Measurements from ENCODE around the gene HOXA3.

Gene HOXA3

DNA sequence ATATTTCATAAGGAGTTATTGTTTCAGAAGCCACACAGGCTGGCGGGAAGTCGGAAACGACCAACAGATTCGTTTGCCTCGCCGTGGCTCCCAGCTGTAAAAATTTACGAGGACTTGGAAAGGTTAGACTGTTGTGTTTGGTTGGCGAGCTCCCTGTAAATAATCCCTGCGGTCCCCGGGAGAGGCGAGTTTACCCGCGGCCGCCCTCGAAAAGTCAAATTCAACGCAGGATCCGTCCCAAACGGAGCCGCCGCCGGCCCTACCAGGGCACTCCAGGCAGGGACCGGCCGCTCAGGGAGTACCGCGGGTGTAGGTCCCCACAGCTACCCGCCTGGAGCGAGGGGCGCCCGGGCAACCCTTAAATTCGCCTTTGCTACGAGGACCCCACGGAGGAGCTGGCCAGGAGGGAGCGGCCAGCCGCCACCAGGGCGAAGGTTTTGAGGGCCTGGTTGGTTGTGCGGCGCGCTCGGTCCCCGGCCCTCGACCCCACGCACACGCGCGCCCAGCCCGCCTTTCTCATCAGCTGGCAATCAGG is 13.7 kb upstream of the HOXA3 start:
- no peak for DNase-seq (ENCODE audit: low read depth in 2 of 2)

DNA sequence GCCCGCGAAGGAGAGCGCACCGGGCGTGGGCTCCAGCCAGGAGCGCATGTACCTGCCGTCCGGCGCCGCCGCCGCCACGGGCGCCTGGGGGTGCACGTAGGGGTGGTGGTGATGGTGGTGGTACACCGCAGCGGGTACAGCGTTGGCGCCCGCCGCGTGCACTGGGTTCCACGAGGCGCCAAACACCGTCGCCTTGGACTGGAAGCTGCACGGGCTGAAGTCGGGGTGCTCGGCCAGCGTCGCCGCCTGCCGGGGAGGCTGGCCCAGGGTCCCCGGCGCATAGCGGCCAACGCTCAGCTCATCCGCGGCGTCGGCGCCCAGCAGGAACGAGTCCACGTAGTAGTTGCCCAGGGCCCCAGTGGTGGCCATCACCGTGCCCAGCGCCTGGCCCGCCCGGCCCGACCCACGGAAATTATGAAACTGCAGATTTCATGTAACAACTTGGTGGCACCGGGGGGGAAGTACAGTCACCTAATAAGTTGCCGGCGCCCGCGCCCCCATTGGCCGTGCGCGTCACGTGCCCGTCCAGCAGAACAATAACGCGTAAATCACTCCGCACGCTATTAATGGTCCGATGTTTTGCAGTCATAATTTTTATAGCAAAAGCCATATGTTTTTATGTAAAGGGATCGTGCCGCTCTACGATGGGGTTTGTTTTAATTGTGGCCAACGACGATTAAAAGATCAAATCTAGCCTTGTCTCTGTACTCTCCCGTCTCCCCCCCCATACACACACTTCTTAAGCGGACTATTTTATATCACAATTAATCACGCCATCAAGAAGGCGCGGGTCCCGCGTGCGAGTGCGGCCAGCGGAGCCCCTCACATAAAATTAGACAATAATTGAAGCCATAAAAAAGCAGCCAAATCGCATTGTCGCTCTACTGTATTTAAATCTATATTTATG is 13.0 kb upstream of the HOXA3 start, which contains the start of gene HOXA9:
HOXA9 (minus strand) TSS at position 449 of the 907 bp plus-strand sequence; CDS start at position 369, 80 bp downstream.
- no peak for DNase-seq (ENCODE audit: low read depth in 2 of 2)

GRCh38 chr7:27164367-27165088 is 12.1 kb upstream of the HOXA3 start:
- DNase-seq (ENCODE audit: low read depth in 2 of 2): no peak

DNA sequence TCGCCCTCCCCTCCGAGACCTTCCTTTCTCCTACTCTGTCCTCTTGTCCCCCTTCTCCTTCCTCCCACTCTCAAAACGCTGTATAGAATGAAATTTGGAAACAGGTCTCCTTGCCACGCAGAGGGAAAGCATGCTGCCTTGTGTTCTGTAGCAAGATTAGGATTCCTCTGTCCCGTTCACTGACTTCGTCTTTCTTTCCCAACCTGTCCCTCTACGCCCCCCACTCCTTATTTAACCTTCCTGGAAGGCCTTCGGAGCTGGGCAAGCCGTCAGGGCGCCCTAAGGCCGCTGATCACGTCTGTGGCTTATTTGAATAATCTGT is 11.6 kb upstream of the HOXA3 start:
- no peak for DNase-seq (ENCODE audit: low read depth in 2 of 2)

GRCh38 chr7:27163288-27164044 is 11.1 kb upstream of the HOXA3 start:
- DNase-seq (ENCODE audit: low read depth in 2 of 2): no peak

DNA sequence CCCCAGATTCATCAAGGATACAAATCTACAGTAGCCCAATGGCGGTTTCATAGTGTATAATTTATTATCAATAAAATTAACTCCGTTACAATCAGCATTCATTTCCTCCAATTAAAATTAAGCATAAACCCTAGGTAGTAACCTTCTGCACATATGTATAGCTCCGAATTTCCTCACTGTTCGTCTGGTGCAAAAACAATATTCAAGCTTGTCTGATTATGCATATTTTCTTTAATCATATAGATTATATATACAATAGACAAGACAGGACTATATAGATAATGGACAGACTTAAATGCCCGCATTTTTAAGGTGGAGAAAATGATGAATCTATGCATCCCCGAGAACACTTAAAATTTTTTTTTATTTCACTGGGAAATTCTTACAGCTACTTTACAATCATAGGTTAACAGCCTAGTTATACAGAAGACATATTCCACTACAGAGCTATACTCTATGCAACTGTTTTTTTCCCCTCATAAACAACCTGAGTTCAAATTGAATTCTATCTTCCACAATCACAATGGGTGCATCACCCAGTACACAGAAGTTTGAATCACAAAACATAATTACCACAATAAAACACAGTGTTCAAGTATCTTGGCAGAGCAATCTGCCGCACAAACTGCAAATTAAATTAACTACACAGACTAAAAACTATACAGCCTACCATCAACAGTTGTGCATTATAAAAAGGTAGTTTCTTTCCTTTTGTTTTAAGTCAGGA is 10.3 kb upstream of the HOXA3 start:
- DNase-seq (ENCODE audit: low read depth in 2 of 2): no peak

GRCh38 chr7:27161721-27162560 is 9.6 kb upstream of the HOXA3 start:
- no peak for DNase-seq (ENCODE audit: low read depth in 2 of 2)

- no peak for DNase-seq (ENCODE audit: low read depth in 2 of 2)
Observed at GRCh38 chr7:27161214-27161720, 8.9 kb upstream of the HOXA3 start.

GRCh38 chr7:27160546-27161213 is 8.3 kb upstream of the HOXA3 start:
- DNase-seq (ENCODE audit: low read depth in 2 of 2): peak; percentile 81 to 84

- DNase-seq (ENCODE audit: low read depth in 2 of 2): no peak
Observed at GRCh38 chr7:27160145-27160545, 7.8 kb upstream of the HOXA3 start.

GRCh38 chr7:27159266-27160144 is 7.1 kb upstream of the HOXA3 start:
- DNase-seq (ENCODE audit: low read depth in 2 of 2): no peak

- DNase-seq (ENCODE audit: low read depth in 2 of 2): no peak
Observed at GRCh38 chr7:27158436-27159265, 6.3 kb upstream of the HOXA3 start.

DNA sequence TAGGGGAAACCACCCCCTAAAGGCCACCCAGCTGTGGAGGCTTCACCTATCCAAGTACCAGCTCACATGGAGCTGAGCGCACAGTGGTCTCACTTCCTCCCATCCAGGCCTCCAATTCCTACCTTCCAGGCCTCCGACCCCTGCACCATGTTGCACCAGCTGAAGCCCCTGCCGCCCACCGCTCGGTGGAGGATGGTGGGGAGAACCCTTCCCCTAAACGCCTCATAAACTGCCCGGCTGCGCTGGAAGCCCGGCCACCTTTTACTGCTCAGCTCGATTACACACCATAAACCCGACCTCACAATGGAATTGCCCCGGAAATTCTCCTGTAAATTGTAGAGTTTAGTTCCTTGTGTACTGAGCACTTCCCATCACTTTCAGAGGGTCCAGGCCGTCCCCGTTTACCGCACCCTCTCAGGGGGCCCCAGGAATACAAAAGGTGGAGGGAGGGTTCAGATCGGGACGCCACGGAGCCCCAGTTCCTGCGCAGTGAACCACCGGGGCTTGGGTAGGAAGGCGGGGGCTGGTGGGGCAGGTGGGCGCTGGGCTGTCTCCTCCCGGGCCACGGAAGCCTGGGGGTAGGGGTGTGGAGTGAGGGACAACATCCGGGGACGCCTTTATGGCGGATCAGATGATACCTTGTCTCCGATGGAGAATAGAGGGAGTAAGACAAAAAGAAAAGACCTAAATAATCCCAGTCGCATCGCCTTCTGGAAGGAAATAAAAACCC is 5.5 kb upstream of the HOXA3 start:
- DNase-seq (ENCODE audit: low read depth in 2 of 2): no peak

- DNase-seq (ENCODE audit: low read depth in 2 of 2): no peak
Observed at GRCh38 chr7:27156916-27157701, 4.7 kb upstream of the HOXA3 start.

DNA sequence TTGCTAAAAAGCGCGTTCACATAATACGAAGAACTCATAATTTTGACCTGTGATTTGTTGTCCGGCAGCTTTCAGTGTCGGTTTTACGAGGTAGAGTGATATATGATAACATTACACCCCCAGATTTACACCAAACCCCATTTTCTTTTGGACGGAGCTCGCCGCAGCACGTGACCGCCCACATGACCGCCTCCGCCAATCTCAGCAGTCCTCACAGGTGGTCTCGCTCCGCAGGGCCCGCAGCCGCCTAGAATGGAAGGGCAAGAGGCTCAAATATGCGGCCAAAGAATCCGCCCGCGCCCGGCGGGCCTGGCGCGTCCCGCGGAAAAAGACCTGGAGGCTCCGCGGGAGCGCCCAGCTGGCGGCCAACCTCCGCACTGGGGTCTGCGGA is 4.1 kb upstream of the HOXA3 start, which contains the start of gene HOXA7:
HOXA7 (minus strand) TSS at position 168 of the 391 bp plus-strand sequence; CDS start at position 38, 130 bp downstream.
- no peak for DNase-seq (ENCODE audit: low read depth in 2 of 2)
